Esophagus mucosa (tissue), 1 donor: ENCODE data around the gene TFAM. TPM values are rescaled to one million over a fixed set of nuclear protein-coding genes. Genes with fewer than 3 reads are reported as not detected.

Source experiments
- ATAC-seq: fragments of 200-7000 bp; cut with Tn5 transposase; one replicate; pipeline ENCODE4 v1.9.1; 2020
- total RNA-seq: library from RNA; stranded (reverse); gene quantifications from one replicate; pipeline ENCODE4 v1.2.4, GENCODE V29; 2023
- donor health status: DM: yes; HTN: yes; CAD: no.

The TFAM gene
- total RNA-seq: 19.9 TPM

DNA sequence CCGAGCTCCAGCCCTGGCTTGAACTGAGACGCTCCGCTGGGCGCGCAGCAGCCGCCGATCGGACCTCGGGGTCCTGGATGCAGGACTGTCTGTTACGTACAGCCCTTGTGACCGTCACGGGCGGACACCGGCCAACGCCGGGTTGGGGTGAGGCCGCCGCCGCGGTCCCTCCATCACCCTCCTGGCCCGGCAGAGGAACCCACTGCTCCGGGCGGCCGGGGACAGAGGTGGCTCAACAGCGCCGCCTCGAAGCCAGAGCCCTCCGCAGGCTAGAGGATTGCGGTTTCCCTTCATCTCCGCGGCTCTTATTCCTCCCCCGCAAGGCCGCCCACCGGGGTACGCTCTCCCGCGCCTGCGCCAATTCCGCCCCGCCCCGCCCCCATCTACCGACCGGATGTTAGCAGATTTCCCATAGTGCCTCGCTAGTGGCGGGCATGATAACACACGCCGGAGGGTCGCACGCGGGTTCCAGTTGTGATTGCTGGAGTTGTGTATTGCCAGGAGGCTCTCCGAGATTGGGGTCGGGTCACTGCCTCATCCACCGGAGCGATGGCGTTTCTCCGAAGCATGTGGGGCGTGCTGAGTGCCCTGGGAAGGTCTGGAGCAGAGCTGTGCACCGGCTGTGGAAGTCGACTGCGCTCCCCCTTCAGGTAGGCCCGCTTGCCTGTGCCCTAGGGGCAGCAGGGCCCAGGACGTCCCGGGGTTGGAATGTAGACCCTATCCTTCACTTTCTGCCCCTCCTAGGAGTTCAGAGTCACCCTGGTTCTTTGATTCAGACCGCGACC is at the start of gene TFAM:
Gene TFAM (plus strand): TSS at position 412 of the 785 bp plus-strand sequence. CDS start 138 bp downstream, at position 550.
- ATAC-seq: peak; percentile 97

DNA sequence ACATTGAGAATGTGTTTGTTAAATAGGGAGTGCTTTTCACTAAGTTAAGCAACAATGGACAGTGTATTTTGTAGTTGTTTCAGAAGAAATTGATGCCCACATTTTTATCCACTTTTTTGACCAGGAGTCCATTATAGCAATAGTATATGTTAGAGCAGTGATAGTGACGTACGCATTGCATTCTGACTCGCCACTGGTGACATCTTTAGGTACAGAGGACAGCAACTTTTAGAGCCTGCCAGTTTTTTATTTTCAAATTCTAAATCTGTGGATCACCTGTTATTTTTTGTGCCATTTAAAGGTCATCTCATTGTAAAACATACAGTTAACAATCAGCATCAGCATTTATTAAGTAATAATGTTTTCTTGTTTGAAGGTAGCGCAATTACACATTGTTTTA is 49.0 kb upstream of the TFAM start:
- no peak for ATAC-seq

DNA sequence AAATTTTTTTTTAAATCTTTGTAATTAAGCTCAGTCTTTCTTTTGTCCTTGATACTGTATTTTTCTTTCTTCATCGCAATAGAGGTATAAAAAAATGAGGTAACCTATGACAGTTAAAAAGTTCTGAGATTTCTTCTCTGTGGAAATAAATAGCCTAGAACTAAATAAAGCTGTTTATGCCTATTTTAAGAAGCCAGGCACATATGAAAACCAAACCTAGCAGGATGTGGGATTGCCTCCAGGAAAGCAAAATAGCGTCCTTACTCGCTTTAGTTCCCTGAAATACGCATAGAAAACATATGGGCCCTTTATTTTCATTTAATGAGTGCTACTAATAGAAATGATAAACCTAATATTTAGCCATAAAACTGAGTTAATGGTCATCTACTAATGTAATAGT is 43.8 kb upstream of the TFAM start:
- no peak for ATAC-seq

DNA sequence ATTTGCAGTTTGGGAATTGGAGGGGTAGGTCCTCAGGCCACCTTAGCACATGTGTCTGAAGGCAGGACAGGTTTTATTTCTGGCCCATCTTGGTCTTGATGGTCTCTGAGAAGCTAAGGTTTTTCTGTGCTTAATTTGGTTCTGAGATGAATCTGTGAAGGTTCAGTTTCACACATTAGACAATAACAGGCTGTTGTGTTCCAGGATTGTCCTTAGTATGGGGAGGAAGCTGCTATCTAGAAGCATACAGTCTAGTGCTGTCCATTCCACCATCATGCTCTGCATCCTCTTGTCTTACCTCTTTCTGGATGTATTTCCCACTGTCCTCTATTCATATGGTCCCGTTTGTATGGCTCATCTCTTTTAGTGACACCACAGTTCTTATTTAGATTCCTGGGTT is 43.3 kb upstream of the TFAM start:
- no peak for ATAC-seq

DNA sequence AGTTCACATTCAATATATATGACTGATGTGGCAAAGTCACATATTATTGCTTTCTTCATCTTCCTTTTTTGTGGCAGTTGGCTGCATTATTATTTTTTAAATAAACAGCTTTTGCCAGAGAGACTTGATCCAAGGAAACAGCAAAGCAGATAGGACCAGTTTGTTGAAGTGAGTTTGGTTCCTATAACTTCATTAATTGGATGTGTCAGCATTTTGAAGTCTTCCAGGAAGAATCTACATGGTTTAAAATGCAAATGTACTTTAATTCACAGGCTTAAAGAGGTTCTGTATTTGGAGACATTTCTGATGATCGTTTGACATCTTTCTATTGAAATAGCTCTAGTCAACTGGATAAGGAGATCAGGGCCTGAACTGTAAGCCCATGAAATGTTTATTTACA is 37.2 kb upstream of the TFAM start:
- ATAC-seq: no peak

DNA sequence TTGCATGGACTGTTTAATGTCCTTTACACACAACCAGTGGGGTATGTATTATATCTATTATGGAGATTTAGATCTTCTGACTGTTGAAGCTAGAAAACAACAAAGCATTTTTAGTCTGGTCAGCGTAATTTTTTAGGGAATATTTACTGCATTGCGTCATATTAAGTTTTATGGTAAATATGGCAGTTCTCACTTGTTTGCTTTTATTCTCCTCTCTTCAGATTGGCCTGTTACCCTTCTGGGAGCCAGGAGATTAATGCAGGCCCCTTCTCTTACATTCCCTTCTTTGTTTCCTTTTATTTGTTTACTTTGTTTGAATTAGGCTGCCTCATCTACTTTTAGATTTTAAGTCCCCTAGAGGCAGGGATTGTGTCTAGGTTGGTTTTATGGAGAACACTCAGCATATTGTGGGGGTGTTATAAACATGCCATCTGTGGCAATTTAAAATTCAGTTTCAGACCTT is 36.6 kb upstream of the TFAM start:
- ATAC-seq: no peak

DNA sequence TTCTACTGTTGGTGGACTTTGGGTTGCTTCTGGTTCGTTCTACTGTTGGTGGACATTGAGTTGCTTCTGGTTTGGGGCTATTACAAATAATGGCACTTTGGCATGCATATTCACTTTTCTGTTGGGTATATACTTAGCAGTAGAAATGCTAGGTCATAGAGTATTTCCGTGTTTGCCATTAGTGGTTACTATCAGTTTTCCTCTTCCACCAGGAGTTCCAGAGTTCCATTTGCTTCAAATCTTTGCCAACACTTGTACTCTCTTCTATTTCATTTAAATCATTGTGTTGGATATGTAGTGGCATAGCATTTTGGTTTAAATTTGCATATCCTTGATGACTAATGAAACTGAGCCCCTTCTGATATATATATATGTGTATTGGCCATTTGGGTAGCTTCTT is 35.2 kb upstream of the TFAM start:
- no peak for ATAC-seq

DNA sequence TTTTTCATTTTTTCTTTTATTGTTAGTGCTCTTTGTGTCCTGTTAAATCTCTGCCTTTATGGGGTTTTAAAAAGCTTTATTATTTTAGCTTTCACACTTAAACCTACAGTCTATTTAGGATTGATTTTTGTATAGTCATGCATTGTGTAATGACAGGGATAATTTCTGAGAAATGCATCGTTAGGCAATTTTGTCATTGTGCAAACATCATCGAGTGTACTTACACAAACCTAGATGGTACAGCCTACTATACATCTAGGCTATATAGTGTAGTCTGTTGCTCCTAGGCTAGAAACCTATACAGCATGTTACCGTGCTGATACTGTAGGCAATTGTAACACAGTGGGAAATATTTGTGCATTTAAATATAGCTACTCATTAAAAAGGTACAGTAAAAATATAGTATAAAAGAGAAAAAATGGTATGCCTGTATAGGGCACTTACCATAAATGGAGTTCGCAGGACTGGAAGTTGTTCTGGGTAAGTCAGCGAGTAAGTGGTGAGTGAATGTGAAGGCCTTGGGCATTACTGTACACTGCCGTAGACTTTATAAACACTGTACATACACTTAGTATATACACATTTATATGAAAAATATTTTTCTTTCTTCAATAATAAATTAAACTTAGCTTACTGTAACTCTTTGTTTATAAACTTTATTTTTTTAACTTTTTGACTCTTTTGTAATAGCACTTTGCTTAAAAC is 34.4 kb upstream of the TFAM start:
- ATAC-seq: no peak

DNA sequence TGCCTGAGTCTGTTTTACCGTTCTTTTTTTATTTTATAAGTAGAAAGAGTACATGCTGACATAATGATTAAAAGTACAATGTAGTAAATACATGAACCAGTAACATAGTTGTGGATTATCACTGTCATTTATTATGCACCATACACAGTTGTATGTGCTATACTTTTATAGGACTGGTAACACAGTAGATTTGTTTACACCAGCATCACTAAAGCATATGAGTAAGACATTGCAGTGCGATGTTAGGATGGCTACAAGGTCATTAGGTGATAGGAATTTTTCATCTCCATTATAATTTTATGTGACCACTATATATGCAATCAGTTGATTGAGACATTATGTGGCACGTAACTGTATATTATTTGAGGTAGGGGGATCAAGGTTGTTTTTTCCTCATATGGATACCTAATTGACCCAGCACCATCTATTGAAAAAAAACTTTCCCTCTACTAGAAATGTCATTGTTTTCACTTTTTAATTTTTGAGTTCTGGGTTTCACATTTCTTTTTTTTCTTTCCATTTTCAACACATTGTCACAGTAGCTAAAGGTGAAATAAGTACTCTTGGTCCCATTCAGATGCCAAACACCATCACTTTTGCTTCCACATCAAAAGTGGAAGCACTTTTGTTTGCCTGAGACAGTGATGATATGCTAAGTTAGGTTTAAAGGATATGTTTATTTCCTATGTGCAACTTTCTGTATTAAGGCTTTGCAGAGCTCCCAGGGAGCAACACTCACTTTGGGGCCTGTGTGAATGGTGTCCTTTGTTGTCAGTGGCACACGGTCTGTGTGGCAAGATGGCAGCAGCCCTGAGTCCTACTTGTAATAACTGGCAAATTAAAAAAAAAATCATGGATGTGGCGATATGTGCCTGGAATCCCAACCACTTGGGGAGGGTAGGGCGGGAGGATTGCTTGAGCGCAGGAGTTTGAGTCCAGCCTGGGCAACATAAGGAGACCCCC is 33.3 kb upstream of the TFAM start:
- no peak for ATAC-seq

DNA sequence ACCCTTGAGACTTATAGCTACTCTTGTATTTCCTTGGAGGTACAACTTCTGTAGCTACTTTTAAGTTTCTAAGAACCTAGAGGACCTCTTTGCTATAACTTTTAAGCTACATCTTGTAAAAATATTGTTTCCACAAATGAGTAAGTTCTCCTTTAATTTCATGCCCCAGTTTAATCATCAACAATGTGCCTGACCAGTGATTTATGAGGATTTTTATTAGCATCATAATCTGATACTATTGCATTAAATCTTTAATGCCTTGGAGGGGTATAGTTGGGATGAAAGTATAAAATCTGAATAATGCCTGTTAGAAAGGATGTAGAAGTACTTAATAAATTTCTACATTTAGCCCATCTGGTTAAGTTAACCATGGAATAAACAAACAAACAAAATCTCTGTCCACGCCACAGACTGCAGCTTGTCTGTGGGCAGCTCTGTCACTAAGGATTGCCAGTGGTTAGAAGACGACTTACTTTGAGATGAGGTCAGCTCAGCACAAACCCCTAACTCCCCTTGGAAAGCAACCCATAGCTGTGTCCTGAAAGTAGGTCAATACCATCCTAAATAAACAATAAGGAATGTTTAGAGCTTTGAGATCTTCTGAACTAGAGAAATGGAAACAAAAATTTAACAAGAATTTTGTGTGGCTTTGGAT is 32.1 kb upstream of the TFAM start:
- no peak for ATAC-seq

DNA sequence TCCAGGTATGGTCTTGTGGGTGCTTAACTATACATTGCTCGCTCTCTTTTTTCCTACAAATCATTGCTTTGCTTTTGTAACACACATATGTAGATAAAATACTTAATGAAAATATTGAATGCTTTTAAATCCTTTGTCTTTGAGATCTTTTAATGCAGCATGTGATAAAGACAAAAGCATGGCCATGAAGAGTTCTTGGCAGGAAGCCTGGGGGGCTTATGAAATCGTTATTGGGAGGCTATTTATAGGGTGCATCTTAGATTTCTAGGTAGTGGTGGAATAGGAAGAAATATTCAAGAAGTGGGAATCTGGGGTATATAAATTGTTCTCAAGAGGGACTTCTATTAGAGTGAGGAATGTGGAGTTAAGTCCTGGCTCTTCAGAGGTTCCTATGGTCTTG is 28.5 kb upstream of the TFAM start:
- no peak for ATAC-seq

DNA sequence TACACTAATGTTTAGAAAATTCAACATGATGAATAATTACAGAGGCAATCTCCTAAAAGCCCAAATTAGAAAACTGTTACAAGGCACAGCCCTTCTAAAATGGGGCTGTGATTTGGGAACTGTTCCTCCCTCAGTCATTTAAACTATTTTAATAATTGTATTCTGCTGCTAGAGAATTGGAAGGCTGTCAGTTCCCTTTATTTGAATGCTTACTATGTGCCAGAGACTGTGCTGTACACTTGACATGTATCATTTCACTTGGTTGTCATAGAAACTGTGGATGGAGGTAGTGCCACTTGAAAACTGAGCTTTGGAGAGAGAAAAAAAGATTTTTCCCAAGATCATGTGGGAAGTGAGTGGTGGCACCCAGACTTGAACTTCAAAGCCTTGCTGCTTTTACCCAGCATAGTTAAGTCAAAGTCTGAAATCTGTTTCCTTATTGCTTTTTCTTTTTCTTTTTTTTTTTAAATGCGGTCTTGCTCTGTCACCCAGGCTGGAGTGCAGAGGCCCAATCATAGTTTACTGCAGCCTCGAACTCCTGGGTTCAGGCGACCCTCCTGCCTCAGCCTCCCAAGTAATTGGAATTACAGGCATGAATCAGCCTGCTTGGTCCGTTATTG is 26.8 kb upstream of the TFAM start:
- ATAC-seq: no peak

DNA sequence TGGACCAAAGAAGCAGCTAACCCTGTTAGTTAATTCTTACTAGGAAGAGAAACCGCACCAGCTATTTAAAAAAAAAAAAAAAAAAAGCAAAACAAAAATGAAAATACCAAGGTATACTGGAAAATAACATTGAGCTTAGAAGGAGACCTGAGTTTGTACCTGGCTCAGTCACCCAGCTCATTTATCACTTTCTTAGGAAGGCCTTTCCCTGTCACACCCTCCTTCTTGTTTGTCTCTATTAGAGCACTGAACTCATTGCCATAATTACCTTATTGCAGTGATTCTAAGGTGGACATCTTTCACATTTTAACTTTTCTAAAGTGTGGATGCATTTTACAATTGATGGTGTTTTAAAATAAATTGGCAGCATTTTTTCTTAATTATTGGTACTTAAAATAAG is 26.3 kb upstream of the TFAM start:
- no peak for ATAC-seq

DNA sequence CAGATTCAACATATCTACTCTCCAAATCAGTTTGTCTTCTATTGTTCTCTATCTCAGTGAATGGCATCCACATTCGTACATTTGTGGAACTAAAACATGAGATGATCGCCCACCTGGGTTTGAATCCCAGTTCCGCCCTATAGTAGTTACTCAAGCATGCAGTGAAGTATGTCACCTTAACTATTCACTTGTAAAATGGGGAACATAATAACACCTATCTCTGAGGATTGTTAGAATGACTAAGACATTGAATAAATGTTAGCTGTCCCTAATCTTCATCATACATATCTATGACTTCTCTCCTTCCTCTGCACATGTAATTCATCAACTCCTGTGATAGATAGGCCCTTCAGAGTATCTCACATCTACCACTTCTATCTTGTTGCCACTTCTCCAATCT is 25.7 kb upstream of the TFAM start:
- ATAC-seq: no peak

DNA sequence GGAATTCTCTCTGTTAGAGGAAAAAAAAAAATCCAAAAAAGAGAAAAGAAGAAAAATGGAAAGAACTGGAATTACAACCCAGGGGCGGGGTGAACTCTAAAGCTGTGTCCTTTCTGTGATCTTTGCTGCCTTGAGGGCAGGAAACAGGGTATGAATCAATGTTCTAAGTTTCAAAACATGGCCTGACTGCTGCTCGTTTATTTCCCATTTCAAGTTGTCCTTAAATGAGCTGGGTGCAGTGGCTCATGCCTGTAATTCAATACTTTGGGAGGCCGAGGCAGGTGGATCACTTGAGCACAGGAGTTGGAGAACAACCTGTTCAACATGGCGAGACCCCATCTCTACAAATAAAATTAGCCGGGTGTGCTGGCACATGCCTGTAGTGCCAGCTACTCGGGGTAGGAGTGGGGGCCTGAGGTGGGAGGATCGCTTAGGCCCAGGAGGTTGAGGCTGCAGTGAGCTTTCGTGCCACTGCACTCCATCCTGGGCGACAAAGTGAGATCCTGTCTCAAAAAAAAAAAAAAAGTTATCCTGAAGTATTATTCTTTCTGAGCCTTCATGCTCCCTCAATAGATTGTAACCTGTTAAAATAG is 24.7 kb upstream of the TFAM start:
- ATAC-seq: peak; percentile 55

DNA sequence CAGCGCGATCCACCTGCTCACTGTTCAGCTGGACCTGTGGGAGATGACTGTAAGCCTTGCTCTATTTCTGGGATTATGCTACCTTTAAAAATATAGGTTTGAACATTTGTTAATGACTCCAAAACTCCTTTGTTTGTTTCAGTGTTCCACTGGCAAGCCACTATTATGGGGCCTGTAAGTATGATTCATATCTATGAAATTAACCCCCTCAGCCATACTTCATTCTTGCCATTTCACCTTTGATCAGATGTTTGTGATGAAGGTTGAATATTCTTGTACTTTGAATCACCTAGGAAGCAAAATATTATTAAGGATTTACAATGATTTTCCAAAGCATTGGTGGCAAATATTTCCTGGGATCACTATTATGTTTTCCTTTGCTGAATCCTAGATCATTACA is 23.9 kb upstream of the TFAM start:
- no peak for ATAC-seq

DNA sequence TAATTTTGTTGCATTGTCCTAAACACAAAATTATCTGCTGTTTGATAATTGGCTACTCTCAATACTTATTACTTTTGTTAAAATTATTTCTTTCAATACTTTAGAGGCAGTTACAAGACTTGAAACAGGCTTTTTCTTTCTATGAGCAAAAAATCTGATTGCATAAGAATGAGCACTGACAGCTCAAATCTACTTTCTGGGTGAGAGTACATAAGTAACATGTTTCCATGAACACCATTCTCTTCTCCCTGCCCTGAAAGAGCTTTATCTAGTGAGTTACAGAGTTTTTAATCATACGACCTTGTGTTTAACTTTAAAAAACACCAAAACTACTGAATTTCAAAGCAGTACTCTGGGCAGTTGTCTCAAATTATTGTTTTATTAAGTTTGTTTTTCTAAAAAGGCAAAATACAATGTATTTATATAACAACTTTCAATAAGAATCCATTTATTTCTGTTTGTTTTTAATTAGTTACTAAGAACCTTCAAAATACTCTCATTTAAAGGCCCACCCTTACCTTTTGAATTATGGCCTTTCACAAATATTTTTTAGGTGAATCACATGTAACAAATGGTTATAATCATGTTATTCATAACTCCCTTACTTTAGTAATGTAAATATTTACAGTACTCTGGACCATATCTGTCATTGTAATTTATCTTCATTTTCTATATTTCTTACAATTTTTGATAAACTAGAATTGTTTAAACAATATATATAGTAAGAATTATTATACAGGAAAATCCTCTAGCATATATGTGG is 23.0 kb upstream of the TFAM start:
- ATAC-seq: no peak

DNA sequence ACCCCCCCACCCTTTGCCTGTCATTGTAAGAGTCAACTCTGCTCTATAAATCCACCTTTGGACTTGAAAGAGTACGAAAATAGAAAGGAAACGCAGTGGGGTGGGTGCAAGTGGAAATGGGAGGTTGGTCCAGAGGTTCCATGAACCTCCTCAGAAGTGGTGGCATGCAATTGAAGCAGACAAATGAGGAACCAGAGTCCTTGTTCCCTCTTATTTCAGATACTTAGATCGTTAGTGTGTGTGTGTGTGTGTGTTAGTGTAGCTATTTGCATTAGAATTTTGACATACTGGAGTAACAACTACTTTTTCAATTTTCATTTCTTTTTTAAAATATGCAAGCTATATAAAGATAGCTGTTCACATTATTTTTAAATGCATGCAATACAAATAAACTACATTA is 18.1 kb upstream of the TFAM start:
- no peak for ATAC-seq

DNA sequence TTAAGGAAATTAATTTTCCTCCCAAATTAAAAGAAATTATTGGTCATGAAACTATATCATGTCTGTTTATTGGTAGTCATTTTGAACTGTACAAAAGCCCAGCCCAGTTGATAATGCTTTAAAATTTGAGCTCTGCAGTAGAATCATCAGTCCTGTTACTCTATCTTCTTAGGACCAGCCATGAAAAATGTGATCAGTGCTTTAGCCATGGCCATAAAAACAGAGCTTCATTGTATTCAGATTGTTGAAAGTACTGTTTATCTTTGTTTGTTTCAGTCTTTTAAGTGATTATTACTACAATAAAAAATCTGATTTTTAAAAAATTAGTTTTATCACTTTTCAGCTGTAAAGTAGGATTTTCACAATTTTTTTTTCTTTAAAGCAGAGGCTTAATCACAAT is 13.7 kb upstream of the TFAM start:
- ATAC-seq: no peak

DNA sequence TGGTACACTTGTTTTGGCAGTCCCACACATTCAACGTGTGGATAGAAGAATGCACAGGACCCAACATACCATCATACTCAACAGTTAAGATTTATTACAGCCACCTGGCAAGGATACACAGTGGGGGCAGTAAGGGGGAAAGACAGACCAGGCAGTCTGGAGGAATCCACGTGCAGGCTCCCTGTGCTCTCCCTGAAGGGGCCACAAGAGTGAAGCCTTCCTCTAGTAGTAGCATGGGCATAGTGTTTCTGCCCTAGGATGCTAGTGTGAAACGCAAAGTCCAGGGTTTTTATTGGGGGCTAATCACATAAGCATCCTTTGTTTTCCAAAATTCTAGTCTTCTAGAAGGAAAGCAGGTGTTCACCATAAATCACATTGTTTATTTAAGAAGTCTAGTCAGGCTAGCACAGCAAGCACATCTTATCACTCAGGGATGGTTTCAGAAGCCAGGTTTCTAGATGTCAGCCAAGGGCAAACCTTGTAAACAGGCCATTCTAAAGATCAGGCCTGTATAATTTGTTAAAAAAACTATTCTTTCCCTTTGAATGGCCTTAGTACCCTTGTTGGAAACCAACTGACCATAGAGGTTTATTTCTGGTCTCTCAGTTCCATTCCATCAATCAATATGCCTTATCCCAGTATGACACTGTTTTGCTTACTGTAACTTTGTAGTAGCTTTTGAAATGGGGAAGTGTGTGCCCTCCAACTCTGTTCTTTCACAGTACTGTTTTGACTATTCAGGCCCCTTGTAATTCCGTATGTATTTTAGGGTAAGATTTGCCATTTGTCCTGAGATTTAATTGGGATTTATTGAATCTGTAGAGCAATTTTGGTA is 12.4 kb upstream of the TFAM start:
- no peak for ATAC-seq
